Muscle of leg (tissue), 16 donors: Measurements from ENCODE around the gene RPL27A. TPM values are rescaled to one million over a fixed set of nuclear protein-coding genes. Genes with fewer than 3 reads are reported as not detected.
A peak's percentile ranks its signal among the peaks of the same experiment; 100 is the strongest.

ENCODE experiments used
- DNase-seq: peaks from one replicate; pipeline ENCODE4 v3.0.0; 2013
- H3K27ac ChIP-seq: one replicate; pipeline ENCODE4 v1.5.1; 2013; ENCODE audit warnings: mild to moderate bottlenecking, low read length, control low read depth
- H3K27me3 ChIP-seq: one replicate; pipeline ENCODE4 v1.6.1; 2013; ENCODE audit warnings: low read length; ENCODE audit not compliant: control insufficient read depth, insufficient read depth
- H3K36me3 ChIP-seq: one replicate; pipeline ENCODE4 v1.6.1; 2013; ENCODE audit warnings: low read length; ENCODE audit not compliant: control insufficient read depth, insufficient read depth
- H3K4me1 ChIP-seq: one replicate; pipeline ENCODE4 v1.6.1; 2013; ENCODE audit warnings: low read length; ENCODE audit not compliant: control insufficient read depth, insufficient read depth
- H3K4me3 ChIP-seq: one replicate; pipeline ENCODE4 v1.5.1; 2013; ENCODE audit warnings: low read length, control low read depth
- H3K9me3 ChIP-seq: replicated peaks from 2 replicates; pipeline ENCODE4 v1.6.1; 2013; ENCODE audit warnings: low read depth, low read length; ENCODE audit not compliant: control insufficient read depth
- WGBS: methylation state at CpG from one replicate; pipeline ENCODE4 v1.1.5; 2013; ENCODE audit warnings: missing lambda C conversion rate; ENCODE audit not compliant: insufficient coverage; 5-methylcytosine and 5-hydroxymethylcytosine counted together
- long read RNA-seq, 11 donors: transcript quantifications; one replicate each; lab custom pipeline, GENCODE V29; 2026
- polyA plus RNA-seq, 8 donors: library from polyadenylated mRNA; unstranded; fragments of 120-200 nt; gene quantifications; one replicate each; pipeline versions ENCODE4 v1.2.1 to v1.2.3, GENCODE V29; 2013; ENCODE audit warnings: inconsistent platforms in 1 of 8, low replicate concordance in 1 of 8; ENCODE audit not compliant: insufficient read length in 8 of 8, insufficient read depth in 1 of 8
- total RNA-seq: library from RNA; stranded (reverse); fragments of 120-200 nt; gene quantifications from one replicate; pipeline ENCODE4 v1.2.4, GENCODE V29; 2013

RPL27A gene
- total RNA-seq (2,776 TPM), polyA plus RNA-seq (1,000 to 10,000 TPM; 3,141 to 4,193 (median 3,646) TPM)
- long read RNA-seq, donor 1, full-length matches to known transcripts: 908 of 979 reads
- long read RNA-seq, donor 1, partial matches to known transcripts: 30 of 979 reads
- long read RNA-seq, donor 1, other reads (novel, unspliced or antisense): 41 of 979 reads
- long read RNA-seq, donor 2, full-length matches to known transcripts: 267 of 289 reads
- long read RNA-seq, donor 2, partial matches to known transcripts: 16 of 289 reads
- long read RNA-seq, donor 2, other reads (novel, unspliced or antisense): 6 of 289 reads
- long read RNA-seq, donor 3, full-length matches to known transcripts: 1,062 of 1,150 reads
- long read RNA-seq, donor 3, partial matches to known transcripts: 38 of 1,150 reads
- long read RNA-seq, donor 3, other reads (novel, unspliced or antisense): 50 of 1,150 reads
- long read RNA-seq, donor 4, full-length matches to known transcripts: 1,719 of 1,856 reads
- long read RNA-seq, donor 4, partial matches to known transcripts: 57 of 1,856 reads
- long read RNA-seq, donor 4, other reads (novel, unspliced or antisense): 80 of 1,856 reads
- long read RNA-seq, donor 5, full-length matches to known transcripts: 4,458 of 4,929 reads
- long read RNA-seq, donor 5, partial matches to known transcripts: 196 of 4,929 reads
- long read RNA-seq, donor 5, other reads (novel, unspliced or antisense): 275 of 4,929 reads
- long read RNA-seq, donor 6, full-length matches to known transcripts: 3,855 of 4,232 reads
- long read RNA-seq, donor 6, partial matches to known transcripts: 179 of 4,232 reads
- long read RNA-seq, donor 6, other reads (novel, unspliced or antisense): 198 of 4,232 reads
- long read RNA-seq, donor 7, full-length matches to known transcripts: 3,375 of 3,725 reads
- long read RNA-seq, donor 7, partial matches to known transcripts: 175 of 3,725 reads
- long read RNA-seq, donor 7, other reads (novel, unspliced or antisense): 175 of 3,725 reads
- long read RNA-seq, donor 8, full-length matches to known transcripts: 2,390 of 2,667 reads
- long read RNA-seq, donor 8, partial matches to known transcripts: 180 of 2,667 reads
- long read RNA-seq, donor 8, other reads (novel, unspliced or antisense): 97 of 2,667 reads
- long read RNA-seq, donor 9, full-length matches to known transcripts: 2,318 of 2,562 reads
- long read RNA-seq, donor 9, partial matches to known transcripts: 125 of 2,562 reads
- long read RNA-seq, donor 9, other reads (novel, unspliced or antisense): 119 of 2,562 reads
- long read RNA-seq, donor 10, full-length matches to known transcripts: 3,282 of 3,709 reads
- long read RNA-seq, donor 10, partial matches to known transcripts: 214 of 3,709 reads
- long read RNA-seq, donor 10, other reads (novel, unspliced or antisense): 213 of 3,709 reads
- long read RNA-seq, donor 11, full-length matches to known transcripts: 2,330 of 2,520 reads
- long read RNA-seq, donor 11, partial matches to known transcripts: 81 of 2,520 reads
- long read RNA-seq, donor 11, other reads (novel, unspliced or antisense): 109 of 2,520 reads

DNA sequence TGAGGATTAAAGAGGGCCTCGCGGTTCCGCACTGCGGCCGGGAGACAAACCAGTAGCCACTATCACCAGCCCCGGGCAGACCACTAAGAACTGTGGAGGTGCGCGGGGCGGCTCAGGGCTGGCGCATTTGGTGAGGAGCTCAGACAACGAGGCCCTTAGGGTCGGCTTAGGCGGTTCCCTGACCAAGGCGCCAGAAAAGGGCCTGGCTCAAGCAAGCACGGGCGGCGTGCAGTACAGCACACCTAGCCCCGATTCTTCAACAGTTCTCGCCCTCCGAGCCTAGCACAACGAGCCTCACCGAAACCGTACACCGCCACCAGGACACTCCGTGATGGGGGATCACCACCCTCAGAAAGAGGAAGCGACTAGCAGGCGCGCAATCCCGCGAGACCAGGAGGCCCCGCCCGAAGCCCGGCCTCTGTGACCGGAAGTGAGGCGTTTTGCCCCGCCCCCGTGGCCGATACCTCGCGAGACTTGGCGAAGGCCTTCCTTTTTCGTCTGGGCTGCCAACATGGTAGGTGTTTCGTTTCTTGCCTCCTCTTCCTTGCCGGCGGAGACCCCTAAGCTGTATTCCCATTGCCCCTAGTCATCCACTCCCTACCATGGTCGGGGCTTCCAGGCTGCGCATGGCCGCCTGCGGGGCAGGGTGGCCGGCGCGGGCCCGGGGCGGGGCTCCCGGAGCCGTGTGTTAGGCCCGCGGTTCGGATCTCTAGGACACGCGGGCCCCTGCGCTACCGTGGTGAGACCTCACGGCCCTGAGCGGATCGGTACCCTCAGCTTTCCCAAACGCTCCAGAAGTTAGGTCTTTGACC is at the start of gene RPL27A, which contains the start of gene TRIM66:
Gene RPL27A (plus strand): TSS at position 490 of the 812 bp plus-strand sequence. CDS start 22 bp downstream, at position 512.
Gene TRIM66 (minus strand): TSS at position 363 of the 812 bp plus-strand sequence. CDS start 10,391 bp downstream, outside the sequence.
- Histone ChIP-seq H3K9me3 (no peaks in the 10 kb centered on the region), H3K4me1 (peaks cover 19% of the 10 kb centered on the region), H3K36me3 (peaks cover 42% of the 10 kb centered on the region), H3K27ac (peak within 1 kb of the TSS; percentile 99), H3K27me3 (no peaks in the 10 kb centered on the region), H3K4me3 (peak within 1 kb of the TSS; percentile 99)
- DNase-seq: peak; percentile 98
- WGBS: 0% methylated on average over 61 of the region's 67 CpGs

- Histone ChIP-seq H3K4me1 (no peaks in the 10 kb centered on the region), H3K36me3 (peaks cover 20% of the 10 kb centered on the region), H3K9me3 (no peaks in the 10 kb centered on the region), H3K27ac (no peak overlapping the region), H3K4me3 (no peak overlapping the region), H3K27me3 (no peaks in the 10 kb centered on the region)
- 96% methylated on average over 4 of the region's 6 CpGs for WGBS
- DNase-seq: no peak
Measured at GRCh38 chr11:8634498-8634897, 48.1 kb upstream of the RPL27A start.

GRCh38 chr11:8636127-8636526 is 46.5 kb upstream of the RPL27A start:
- H3K27ac ChIP-seq: no peak overlapping the region
- WGBS: 100% methylated on average over 2 of the region's 2 CpGs
- H3K4me3 ChIP-seq: no peak overlapping the region
- DNase-seq: no peak
- no peaks in the 10 kb centered on the region for H3K27me3 ChIP-seq
- H3K9me3 ChIP-seq: no peaks in the 10 kb centered on the region
- no peaks in the 10 kb centered on the region for H3K4me1 ChIP-seq
- peaks cover 21% of the 10 kb centered on the region for H3K36me3 ChIP-seq

- no peaks in the 10 kb centered on the region for H3K27me3 ChIP-seq
- H3K27ac ChIP-seq: no peak overlapping the region
- DNase-seq: no peak
- H3K4me3 ChIP-seq: no peak overlapping the region
- no CpG with 5 or more reads among the region's 5 CpGs for WGBS
- H3K9me3 ChIP-seq: no peaks in the 10 kb centered on the region
- H3K36me3 ChIP-seq: peaks cover 31% of the 10 kb centered on the region
- no peaks in the 10 kb centered on the region for H3K4me1 ChIP-seq
Measured at GRCh38 chr11:8638300-8638699, 44.3 kb upstream of the RPL27A start.

GRCh38 chr11:8639655-8640054 is 42.9 kb upstream of the RPL27A start:
- no peaks in the 10 kb centered on the region for H3K27me3 ChIP-seq
- no peaks in the 10 kb centered on the region for H3K4me1 ChIP-seq
- H3K4me3 ChIP-seq: no peak overlapping the region
- 77% methylated on average over 3 of the region's 3 CpGs for WGBS
- H3K27ac ChIP-seq: no peak overlapping the region
- peaks cover 36% of the 10 kb centered on the region for H3K36me3 ChIP-seq
- H3K9me3 ChIP-seq: no peaks in the 10 kb centered on the region
- no peak for DNase-seq

- Histone ChIP-seq H3K4me3 (no peak overlapping the region), H3K27ac (no peak overlapping the region), H3K4me1 (no peaks in the 10 kb centered on the region), H3K36me3 (peaks cover 36% of the 10 kb centered on the region), H3K9me3 (no peaks in the 10 kb centered on the region), H3K27me3 (no peaks in the 10 kb centered on the region)
- 28% methylated on average over 4 of the region's 5 CpGs for WGBS
- no peak for DNase-seq
Measured at GRCh38 chr11:8640267-8640906, 42.2 kb upstream of the RPL27A start.

DNA sequence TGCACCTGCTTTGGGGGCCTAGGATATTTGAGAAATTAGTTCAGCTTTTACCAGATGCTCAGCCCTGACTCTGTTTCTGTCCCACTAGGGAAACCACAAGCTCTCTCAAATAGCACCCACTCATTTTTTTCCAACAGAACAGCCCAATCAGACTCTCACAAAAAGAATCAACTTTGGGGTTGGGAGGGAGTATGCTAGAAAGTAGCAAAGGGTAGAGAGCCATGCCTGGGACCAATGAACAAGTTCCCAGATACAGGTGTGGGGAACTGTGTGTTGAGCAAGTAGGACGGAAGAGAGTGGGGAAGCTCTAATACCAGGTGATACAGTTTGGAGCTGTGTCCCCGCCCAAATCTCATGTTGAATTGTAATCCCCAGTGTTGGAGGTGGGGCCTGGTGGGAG is 41.3 kb upstream of the RPL27A start:
- 96% methylated on average over 2 of the region's 2 CpGs for WGBS
- Histone ChIP-seq H3K27ac (no peak overlapping the region), H3K4me1 (no peaks in the 10 kb centered on the region), H3K9me3 (no peaks in the 10 kb centered on the region), H3K36me3 (peaks cover 43% of the 10 kb centered on the region), H3K27me3 (no peaks in the 10 kb centered on the region), H3K4me3 (no peak overlapping the region)
- no peak for DNase-seq

DNA sequence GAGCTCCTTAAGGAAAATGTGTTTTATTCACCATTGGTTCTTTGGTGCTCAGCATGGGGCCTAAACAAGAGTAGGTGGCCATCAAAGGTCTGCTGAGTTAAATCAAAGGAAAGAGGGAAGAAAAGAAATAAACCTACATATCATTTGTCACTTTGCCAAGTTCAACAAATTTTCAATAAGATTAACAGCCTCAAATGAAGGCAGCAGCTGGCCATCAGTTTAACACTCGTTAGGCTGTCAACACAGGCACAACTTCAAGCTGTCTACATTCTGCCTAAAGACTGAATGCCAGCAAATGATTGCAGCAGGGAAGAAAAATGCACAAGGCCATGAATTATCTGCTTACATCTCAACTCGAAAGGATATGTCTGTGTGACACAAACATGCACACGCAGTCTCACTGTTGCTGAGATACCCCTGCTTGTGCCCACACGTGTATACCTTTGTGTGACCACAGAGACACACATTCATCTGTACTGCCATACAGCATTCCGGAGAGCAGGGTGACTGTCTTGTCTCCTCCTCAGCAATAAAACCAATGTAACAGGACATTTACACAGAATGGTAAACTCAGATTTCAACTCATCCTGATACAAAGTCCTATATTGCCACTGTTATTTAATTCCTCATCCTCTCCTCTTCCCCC is 40.3 kb upstream of the RPL27A start:
- Histone ChIP-seq H3K4me3 (no peak overlapping the region), H3K4me1 (no peaks in the 10 kb centered on the region), H3K27ac (no peak overlapping the region), H3K9me3 (no peaks in the 10 kb centered on the region), H3K36me3 (peaks cover 44% of the 10 kb centered on the region), H3K27me3 (no peaks in the 10 kb centered on the region)
- 65% methylated on average over 5 of the region's 5 CpGs for WGBS
- no peak for DNase-seq
